ENCODE results near the gene RAPH1. TPM values are rescaled to one million over a fixed set of nuclear protein-coding genes. Genes with fewer than 3 reads are reported as not detected.

The RAPH1 gene
- total RNA-seq, 1 experiment from 2014 or later: 31.4 TPM

DNA sequence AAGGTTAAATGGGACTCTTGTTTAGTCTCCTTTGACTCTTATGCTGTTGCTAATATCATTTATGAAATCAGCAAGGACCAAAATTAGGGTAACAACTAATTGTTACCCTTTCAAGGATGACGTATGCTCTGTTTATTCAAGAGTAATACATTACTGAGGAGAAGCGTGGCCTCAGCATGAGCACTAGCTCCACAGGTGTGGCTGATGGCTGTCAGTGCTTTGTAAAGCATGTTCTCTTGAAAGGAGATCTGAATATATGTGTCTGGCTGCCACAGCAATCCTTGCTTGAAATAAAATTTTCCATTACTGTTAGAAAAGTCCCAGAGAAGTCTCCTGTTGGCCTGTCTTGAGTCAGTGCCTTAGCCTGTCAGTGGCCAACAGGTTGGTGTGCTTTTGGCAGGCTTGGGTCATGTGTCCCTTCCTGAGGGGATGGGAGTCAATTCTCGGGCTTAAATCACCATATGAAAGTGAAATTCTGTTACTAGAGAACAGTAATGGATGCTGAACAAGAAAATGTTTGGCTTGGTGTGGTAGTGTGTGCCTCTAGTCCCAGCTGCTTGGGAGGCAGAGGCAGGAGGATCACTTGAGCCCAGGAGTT lies 174.2 kb downstream of the RAPH1 start:
- DNase-seq (ENCODE audit: low read depth, low spot score) (no peak), ATAC-seq (no peak)
- ChIA-PET CTCF (no interaction called here), POLR2A (no interaction called here)
- Histone ChIP-seq H3K4me1 (ENCODE audit: control insufficient read depth, insufficient read depth, low read length) (no peaks in the 10 kb centered on the region; the same call in 1 of the 2 replicates), H3K27ac (ENCODE audit: low read length) (no peak overlapping the region), H3K36me3 (ENCODE audit: control insufficient read depth, insufficient read depth, low read length) (no peaks in the 10 kb centered on the region), H3K27me3 (ENCODE audit: control insufficient read depth, insufficient read depth, low read length) (no peaks in the 10 kb centered on the region), H3K9me3 (ENCODE audit: control insufficient read depth, insufficient read depth, low read depth, low read length) (no peaks in the 10 kb centered on the region), H3K4me3 (ENCODE audit: low read depth in 2 of 2, low read length in 2 of 2) (no peak overlapping the region)
- intact Hi-C loops (cut with micrococcal nuclease; ENCODE audit: unreplicated experiment) (no loop called here), in situ Hi-C loops (cut with HindIII; ENCODE audit: low pct_unique_long_range_greater_than_20kb, low sequenced_read_pairs) (no loop called here)
- TF ChIP-seq, protein P1, sequence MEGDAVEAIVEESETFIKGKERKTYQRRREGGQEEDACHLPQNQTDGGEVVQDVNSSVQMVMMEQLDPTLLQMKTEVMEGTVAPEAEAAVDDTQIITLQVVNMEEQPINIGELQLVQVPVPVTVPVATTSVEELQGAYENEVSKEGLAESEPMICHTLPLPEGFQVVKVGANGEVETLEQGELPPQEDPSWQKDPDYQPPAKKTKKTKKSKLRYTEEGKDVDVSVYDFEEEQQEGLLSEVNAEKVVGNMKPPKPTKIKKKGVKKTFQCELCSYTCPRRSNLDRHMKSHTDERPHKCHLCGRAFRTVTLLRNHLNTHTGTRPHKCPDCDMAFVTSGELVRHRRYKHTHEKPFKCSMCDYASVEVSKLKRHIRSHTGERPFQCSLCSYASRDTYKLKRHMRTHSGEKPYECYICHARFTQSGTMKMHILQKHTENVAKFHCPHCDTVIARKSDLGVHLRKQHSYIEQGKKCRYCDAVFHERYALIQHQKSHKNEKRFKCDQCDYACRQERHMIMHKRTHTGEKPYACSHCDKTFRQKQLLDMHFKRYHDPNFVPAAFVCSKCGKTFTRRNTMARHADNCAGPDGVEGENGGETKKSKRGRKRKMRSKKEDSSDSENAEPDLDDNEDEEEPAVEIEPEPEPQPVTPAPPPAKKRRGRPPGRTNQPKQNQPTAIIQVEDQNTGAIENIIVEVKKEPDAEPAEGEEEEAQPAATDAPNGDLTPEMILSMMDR (IDR thresholded peaks at IDR 0.05): no peak
- no peak for TF ChIP-seq TCF7L2 (IDR thresholded peaks at IDR 0.05; ENCODE audit: low read depth, low read length)
- TF ChIP-seq SIN3A (IDR thresholded peaks at IDR 0.05; ENCODE audit: borderline replicate concordance, insufficient read depth, low read depth, low read length): no peak
- TF ChIP-seq, protein P2, sequence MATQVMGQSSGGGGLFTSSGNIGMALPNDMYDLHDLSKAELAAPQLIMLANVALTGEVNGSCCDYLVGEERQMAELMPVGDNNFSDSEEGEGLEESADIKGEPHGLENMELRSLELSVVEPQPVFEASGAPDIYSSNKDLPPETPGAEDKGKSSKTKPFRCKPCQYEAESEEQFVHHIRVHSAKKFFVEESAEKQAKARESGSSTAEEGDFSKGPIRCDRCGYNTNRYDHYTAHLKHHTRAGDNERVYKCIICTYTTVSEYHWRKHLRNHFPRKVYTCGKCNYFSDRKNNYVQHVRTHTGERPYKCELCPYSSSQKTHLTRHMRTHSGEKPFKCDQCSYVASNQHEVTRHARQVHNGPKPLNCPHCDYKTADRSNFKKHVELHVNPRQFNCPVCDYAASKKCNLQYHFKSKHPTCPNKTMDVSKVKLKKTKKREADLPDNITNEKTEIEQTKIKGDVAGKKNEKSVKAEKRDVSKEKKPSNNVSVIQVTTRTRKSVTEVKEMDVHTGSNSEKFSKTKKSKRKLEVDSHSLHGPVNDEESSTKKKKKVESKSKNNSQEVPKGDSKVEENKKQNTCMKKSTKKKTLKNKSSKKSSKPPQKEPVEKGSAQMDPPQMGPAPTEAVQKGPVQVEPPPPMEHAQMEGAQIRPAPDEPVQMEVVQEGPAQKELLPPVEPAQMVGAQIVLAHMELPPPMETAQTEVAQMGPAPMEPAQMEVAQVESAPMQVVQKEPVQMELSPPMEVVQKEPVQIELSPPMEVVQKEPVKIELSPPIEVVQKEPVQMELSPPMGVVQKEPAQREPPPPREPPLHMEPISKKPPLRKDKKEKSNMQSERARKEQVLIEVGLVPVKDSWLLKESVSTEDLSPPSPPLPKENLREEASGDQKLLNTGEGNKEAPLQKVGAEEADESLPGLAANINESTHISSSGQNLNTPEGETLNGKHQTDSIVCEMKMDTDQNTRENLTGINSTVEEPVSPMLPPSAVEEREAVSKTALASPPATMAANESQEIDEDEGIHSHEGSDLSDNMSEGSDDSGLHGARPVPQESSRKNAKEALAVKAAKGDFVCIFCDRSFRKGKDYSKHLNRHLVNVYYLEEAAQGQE (IDR thresholded peaks at IDR 0.05; ENCODE audit: insufficient read depth in 1 of 2, low read depth in 2 of 2, low read length in 1 of 2): no peak
- TF ChIP-seq POLR2AphosphoS5 (IDR thresholded peaks at IDR 0.05; ENCODE audit: low read depth, low read length): no peak
- no TSS peak for BruUV-seq (replicated peaks)

DNA sequence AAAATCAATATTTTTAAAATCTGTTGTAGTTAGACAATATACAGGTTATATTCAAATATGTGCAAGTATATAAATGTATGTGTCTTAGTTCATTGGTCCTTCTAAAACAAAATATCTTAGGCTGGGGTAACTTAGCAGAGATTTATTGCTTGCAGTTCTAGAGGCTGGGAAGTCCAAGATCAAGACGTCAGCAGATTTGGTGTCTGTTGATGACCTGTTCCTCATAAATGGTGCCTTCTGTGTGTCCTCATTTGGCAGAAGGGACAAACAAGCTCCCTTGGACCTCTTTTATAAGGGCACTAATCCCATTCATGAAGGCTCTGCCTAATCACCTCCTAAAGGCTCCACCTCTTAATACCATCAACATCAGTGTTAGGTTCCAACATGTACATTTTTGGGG lies 175.7 kb downstream of the RAPH1 start:
- ChIA-PET CTCF (no interaction called here), POLR2A (no interaction called here)
- Histone ChIP-seq H3K4me3 (ENCODE audit: low read depth in 2 of 2, low read length in 2 of 2) (no peak overlapping the region), H3K4me1 (ENCODE audit: control insufficient read depth, insufficient read depth, low read length) (no peaks in the 10 kb centered on the region; the same call in 1 of the 2 replicates), H3K27ac (ENCODE audit: low read length) (no peak overlapping the region), H3K27me3 (ENCODE audit: control insufficient read depth, insufficient read depth, low read length) (no peaks in the 10 kb centered on the region), H3K36me3 (ENCODE audit: control insufficient read depth, insufficient read depth, low read length) (no peaks in the 10 kb centered on the region), H3K9me3 (ENCODE audit: control insufficient read depth, insufficient read depth, low read depth, low read length) (no peaks in the 10 kb centered on the region)
- intact Hi-C loops (cut with micrococcal nuclease; ENCODE audit: unreplicated experiment): no loop called here
- no peak for DNase-seq (ENCODE audit: low read depth, low spot score)
- no peak for ATAC-seq
- no TSS peak for BruUV-seq (replicated peaks)
- in situ Hi-C loops (cut with HindIII; ENCODE audit: low pct_unique_long_range_greater_than_20kb, low sequenced_read_pairs): no loop called here
- TF ChIP-seq, protein P2 (IDR thresholded peaks at IDR 0.05; ENCODE audit: insufficient read depth in 1 of 2, low read depth in 2 of 2, low read length in 1 of 2): no peak
- TF ChIP-seq SIN3A (IDR thresholded peaks at IDR 0.05; ENCODE audit: borderline replicate concordance, insufficient read depth, low read depth, low read length) (no peak), POLR2AphosphoS5 (IDR thresholded peaks at IDR 0.05; ENCODE audit: low read depth, low read length) (no peak), TCF7L2 (IDR thresholded peaks at IDR 0.05; ENCODE audit: low read depth, low read length) (no peak)
- TF ChIP-seq, protein P1 (IDR thresholded peaks at IDR 0.05): no peak

Data from Panc1 (cell line).